ENCODE data around the gene RRH. TPM values are rescaled to one million over a fixed set of nuclear protein-coding genes. Genes with fewer than 3 reads are reported as not detected.

The RRH gene
- total and polyA plus RNA-seq, 2 of the 13 experiments (the other 11 are each of a cell fraction or from before 2014, with no cell fraction given) = 0.07 to 0.17 TPM

DNA sequence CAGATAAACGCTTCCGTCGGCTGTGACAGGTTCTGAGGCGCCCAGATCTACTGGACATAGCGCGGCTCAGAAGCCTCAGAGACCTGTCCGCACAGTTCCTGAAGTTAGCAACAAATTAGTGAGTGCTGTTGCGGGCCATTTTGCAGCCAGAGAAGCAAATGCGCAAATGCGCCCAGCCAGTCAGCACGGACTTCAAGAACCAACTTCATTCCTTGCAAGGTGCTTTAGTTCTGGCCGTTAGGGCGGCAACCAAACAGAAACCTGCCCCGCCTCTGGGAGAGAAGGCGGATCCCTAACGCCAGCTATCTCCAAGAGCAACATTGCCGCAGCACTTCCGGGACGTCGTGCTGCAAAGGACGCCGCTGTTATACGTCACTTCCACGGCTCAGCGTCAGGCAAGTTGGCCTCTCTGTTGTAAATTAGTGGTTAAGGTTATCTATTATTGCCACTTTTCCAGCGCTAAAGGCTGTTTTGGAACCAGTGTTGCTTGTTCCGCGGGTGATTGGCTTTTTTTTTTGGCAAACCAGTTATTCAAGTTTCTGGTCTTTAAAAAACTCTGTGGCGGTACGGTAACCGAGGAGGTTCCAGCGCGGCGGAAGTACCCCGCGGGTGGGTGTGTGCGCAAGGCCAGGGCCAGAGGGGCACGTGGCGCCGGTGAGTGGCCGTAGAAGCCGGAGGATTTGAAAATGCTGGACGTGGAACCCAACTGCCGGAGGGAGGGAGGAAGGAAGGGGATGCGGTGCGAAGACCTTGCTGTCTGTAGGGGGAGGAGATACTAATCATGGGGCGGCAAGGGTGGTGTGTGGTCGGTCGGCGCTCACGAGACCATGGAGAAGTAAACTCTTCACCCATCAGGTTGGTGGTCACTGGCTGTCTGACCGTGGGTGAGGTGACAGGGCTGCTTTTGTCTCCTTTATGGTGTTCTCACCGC, 12.4 kb upstream of the RRH start, which contains the start of gene GAR1 (continued):
- TF ChIP-seq, protein P1, sequence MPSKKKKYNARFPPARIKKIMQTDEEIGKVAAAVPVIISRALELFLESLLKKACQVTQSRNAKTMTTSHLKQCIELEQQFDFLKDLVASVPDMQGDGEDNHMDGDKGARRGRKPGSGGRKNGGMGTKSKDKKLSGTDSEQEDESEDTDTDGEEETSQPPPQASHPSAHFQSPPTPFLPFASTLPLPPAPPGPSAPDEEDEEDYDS (CRISPR knock-in tag; IDR thresholded peaks at IDR 0.05) = peak; percentile 55; the same call in 1 of the 2 replicates
- no peak for TF ChIP-seq THYN1 (CRISPR knock-in tag; IDR thresholded peaks at IDR 0.05; ENCODE audit: borderline replicate concordance, low read depth)
- TF ChIP-seq, protein P2, sequence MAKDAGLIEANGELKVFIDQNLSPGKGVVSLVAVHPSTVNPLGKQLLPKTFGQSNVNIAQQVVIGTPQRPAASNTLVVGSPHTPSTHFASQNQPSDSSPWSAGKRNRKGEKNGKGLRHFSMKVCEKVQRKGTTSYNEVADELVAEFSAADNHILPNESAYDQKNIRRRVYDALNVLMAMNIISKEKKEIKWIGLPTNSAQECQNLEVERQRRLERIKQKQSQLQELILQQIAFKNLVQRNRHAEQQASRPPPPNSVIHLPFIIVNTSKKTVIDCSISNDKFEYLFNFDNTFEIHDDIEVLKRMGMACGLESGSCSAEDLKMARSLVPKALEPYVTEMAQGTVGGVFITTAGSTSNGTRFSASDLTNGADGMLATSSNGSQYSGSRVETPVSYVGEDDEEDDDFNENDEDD (CRISPR knock-in tag; IDR thresholded peaks at IDR 0.05; ENCODE audit: borderline replicate concordance) = peak; percentile 41; the same call in 1 of the 2 replicates
- peak; percentile 73 for TF ChIP-seq ZNF614 (CRISPR knock-in tag; IDR thresholded peaks at IDR 0.05; ENCODE audit: borderline replicate concordance)
- TF ChIP-seq ZNF205 (CRISPR knock-in tag; IDR thresholded peaks at IDR 0.05) = peak; percentile 29; the same call in 1 of the 2 replicates
- TF ChIP-seq ZSCAN25 (CRISPR knock-in tag; IDR thresholded peaks at IDR 0.05) = peak; percentile 70; the same call in 1 of the 2 replicates
- TF ChIP-seq, protein P3, sequence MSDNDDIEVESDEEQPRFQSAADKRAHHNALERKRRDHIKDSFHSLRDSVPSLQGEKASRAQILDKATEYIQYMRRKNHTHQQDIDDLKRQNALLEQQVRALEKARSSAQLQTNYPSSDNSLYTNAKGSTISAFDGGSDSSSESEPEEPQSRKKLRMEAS (IDR thresholded peaks at IDR 0.05) = peak; percentile 99
- TF ChIP-seq STAG1 (CRISPR knock-in tag; IDR thresholded peaks at IDR 0.05) = 0 out of 2 replicates have a peak, but pooled peaks have one; percentile 23
- no peak for TF ChIP-seq ZFP41 (CRISPR knock-in tag; IDR thresholded peaks at IDR 0.05; ENCODE audit: borderline replicate concordance)
- TF ChIP-seq, protein P4, sequence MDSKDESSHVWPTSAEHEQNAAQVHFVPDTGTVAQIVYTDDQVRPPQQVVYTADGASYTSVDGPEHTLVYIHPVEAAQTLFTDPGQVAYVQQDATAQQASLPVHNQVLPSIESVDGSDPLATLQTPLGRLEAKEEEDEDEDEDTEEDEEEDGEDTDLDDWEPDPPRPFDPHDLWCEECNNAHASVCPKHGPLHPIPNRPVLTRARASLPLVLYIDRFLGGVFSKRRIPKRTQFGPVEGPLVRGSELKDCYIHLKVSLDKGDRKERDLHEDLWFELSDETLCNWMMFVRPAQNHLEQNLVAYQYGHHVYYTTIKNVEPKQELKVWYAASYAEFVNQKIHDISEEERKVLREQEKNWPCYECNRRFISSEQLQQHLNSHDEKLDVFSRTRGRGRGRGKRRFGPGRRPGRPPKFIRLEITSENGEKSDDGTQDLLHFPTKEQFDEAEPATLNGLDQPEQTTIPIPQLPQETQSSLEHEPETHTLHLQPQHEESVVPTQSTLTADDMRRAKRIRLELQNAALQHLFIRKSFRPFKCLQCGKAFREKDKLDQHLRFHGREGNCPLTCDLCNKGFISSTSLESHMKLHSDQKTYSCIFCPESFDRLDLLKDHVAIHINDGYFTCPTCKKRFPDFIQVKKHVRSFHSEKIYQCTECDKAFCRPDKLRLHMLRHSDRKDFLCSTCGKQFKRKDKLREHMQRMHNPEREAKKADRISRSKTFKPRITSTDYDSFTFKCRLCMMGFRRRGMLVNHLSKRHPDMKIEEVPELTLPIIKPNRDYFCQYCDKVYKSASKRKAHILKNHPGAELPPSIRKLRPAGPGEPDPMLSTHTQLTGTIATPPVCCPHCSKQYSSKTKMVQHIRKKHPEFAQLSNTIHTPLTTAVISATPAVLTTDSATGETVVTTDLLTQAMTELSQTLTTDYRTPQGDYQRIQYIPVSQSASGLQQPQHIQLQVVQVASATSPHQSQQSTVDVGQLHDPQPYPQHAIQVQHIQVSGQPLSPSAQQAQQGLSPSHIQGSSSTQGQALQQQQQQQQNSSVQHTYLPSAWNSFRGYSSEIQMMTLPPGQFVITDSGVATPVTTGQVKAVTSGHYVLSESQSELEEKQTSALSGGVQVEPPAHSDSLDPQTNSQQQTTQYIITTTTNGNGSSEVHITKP (CRISPR knock-in tag; IDR thresholded peaks at IDR 0.05; ENCODE audit: low read depth) = peak; percentile 6; the same call in 1 of the 2 replicates
- TF ChIP-seq FOXC1 (CRISPR knock-in tag; IDR thresholded peaks at IDR 0.05; ENCODE audit: borderline replicate concordance) = peak; percentile 10; the same call in 1 of the 2 replicates
- TF ChIP-seq NFIC (IDR thresholded peaks at IDR 0.05; ENCODE audit: low read length) = no peak
- TF ChIP-seq, protein P5, sequence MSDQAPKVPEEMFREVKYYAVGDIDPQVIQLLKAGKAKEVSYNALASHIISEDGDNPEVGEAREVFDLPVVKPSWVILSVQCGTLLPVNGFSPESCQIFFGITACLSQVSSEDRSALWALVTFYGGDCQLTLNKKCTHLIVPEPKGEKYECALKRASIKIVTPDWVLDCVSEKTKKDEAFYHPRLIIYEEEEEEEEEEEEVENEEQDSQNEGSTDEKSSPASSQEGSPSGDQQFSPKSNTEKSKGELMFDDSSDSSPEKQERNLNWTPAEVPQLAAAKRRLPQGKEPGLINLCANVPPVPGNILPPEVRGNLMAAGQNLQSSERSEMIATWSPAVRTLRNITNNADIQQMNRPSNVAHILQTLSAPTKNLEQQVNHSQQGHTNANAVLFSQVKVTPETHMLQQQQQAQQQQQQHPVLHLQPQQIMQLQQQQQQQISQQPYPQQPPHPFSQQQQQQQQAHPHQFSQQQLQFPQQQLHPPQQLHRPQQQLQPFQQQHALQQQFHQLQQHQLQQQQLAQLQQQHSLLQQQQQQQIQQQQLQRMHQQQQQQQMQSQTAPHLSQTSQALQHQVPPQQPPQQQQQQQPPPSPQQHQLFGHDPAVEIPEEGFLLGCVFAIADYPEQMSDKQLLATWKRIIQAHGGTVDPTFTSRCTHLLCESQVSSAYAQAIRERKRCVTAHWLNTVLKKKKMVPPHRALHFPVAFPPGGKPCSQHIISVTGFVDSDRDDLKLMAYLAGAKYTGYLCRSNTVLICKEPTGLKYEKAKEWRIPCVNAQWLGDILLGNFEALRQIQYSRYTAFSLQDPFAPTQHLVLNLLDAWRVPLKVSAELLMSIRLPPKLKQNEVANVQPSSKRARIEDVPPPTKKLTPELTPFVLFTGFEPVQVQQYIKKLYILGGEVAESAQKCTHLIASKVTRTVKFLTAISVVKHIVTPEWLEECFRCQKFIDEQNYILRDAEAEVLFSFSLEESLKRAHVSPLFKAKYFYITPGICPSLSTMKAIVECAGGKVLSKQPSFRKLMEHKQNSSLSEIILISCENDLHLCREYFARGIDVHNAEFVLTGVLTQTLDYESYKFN (CRISPR knock-in tag; conservative IDR thresholded peaks at IDR 0.05) = peak; percentile 40; the same call in 1 of the 2 replicates
- 0 out of 2 replicates have a peak, but pooled peaks have one; percentile 42 for TF ChIP-seq REL (CRISPR knock-in tag; conservative IDR thresholded peaks at IDR 0.05)
- peak; percentile 44; the same call in 1 of the 2 replicates for TF ChIP-seq PHF21A (CRISPR knock-in tag; IDR thresholded peaks at IDR 0.05)
- TF ChIP-seq KDM5A (IDR thresholded peaks at IDR 0.05; ENCODE audit: borderline replicate concordance, low read length) = peak; percentile 93
- TF ChIP-seq TBX2 (CRISPR knock-in tag; IDR thresholded peaks at IDR 0.05; ENCODE audit: borderline replicate concordance) = no peak
- peak; percentile 64 for TF ChIP-seq ZBTB7B (CRISPR knock-in tag; IDR thresholded peaks at IDR 0.05)
